ENCODE data around the gene PYGL.

Gene PYGL

DNA sequence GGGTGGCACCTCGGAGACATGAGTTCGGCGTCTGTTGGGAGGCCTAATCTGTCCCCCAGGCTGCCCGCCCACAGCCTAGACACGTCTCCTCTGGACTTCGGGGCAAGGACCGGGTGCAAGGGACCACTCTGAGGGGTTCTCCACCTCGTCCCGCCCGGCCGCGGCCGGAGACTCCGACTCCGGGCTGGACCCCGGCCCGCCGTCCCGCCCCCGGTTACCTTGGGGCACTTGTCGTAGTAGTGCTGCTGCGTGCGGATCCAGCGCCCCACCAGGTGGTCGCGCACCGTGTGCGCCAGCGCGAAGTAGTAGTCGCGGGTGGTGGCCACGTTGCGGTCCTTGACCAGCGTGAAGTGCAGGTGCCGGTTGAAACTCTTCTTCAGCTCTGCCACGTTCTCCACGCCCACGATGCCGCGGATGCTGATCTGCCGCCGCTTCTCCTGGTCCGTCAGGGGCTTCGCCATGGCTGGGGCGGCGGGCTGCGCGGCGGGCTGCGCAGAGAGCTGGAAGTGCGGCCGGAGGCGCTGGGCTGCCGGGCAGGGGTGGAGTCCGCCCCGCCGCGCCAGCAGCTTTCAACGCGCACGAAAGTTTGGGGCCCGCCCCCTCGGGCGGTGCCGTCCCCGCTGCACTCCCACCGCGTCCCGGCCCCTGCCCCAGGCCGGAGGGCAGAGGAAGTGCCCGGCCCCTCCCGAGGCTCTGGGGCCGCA is at the start of gene PYGL:
PYGL (minus strand) TSS at position 541 of the 704 bp plus-strand sequence; CDS start at position 461, 80 bp downstream.
- TF ChIP-seq, protein P1, sequence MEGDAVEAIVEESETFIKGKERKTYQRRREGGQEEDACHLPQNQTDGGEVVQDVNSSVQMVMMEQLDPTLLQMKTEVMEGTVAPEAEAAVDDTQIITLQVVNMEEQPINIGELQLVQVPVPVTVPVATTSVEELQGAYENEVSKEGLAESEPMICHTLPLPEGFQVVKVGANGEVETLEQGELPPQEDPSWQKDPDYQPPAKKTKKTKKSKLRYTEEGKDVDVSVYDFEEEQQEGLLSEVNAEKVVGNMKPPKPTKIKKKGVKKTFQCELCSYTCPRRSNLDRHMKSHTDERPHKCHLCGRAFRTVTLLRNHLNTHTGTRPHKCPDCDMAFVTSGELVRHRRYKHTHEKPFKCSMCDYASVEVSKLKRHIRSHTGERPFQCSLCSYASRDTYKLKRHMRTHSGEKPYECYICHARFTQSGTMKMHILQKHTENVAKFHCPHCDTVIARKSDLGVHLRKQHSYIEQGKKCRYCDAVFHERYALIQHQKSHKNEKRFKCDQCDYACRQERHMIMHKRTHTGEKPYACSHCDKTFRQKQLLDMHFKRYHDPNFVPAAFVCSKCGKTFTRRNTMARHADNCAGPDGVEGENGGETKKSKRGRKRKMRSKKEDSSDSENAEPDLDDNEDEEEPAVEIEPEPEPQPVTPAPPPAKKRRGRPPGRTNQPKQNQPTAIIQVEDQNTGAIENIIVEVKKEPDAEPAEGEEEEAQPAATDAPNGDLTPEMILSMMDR (IDR thresholded peaks at IDR 0.05; ENCODE audit: low read depth, low read length): no peak
- DNase-seq (ENCODE audit: extremely low read depth, low read depth): no peak

DNA sequence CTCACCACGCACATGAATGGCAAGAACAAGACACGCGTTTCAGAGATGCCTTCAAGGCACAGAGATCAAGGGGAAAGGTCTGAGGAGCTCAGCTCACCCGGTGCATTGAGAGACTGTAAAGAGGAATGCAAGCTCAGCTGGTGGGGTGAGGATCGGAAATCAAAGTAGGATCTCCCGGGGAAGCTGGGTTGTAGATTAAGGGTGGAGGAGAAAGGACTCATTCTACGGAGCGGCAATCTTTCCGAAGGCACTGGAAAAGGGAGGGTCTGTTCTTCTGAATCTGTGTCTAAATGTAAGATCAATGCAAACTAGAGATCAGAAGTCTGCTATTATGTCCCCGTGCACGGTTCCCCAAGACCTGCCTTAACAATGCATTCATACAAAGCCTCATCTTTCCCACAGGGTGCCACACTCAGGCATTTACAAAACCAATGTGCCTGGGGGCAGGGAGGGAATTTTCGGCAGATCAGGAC is 41.6 kb upstream of the PYGL start:
- no peak for DNase-seq (ENCODE audit: extremely low read depth, low read depth)
- TF ChIP-seq, protein P1 (IDR thresholded peaks at IDR 0.05; ENCODE audit: low read depth, low read length): no peak

DNA sequence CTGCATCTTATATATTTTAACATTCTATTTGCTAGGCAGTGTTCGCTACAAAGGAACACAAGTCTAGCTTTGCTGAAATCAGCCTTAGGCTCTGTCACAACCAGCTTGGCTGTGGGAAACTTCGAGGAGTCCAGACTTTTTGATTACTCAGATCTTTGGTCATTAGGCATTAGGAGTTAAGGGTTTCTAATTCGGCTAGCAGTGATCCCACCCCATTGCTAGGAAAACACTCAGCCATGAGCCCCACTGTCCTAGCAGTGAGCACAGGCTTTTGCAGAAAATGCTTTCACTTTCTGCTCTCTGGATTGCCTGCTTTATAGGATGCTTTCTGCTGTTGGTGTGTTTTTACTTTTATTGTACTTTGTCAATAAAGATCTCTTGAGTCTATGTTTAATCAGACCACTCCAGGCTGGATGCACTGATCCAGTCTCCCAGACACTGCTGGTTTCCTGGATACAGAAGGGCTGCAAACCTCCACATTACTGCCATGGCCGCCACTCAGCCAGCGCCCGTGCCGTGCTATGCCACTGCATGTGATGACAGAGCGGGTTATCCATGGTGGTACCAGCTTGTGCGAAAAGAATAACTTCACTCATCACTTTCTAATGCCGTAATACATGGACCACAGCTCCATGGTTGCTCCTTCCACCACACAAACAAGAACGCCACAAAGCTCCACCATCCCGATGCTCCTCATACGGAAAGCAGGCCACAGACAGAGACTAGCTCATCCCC is 41.0 kb upstream of the PYGL start:
- TF ChIP-seq, protein P1 (IDR thresholded peaks at IDR 0.05; ENCODE audit: low read depth, low read length): no peak
- DNase-seq (ENCODE audit: extremely low read depth, low read depth): no peak

DNA sequence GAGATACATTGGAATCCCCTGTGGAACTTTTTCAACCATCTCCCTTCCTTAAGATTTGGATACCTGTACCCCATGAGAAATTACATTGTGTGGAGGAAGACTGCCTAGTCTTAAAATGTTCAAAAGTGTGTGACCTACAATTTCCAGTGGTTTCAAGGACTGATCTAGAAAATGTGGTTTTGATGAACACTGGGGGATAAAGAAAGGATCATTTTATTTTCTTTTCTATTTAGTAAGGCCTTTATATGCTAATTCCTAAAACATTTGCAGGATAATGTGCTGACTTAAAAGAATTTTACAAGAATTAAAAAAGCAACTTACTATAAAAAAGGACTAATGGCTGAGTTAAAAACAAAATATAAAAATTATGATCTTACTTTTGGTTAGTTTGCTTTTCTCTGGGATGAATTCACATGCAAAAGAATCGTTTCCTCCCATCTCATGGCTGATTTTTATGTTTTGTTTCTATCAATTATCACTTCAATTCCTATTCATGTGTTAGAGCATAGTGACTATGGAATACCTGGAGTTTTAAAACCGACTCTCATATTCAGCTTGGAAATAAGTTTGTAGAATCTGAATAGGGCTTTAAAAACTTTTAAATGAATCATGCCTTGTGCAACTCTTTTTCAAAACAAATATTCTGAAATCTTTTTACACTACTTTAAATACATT is 39.9 kb upstream of the PYGL start:
- TF ChIP-seq, protein P1 (IDR thresholded peaks at IDR 0.05; ENCODE audit: low read depth, low read length): no peak
- no peak for DNase-seq (ENCODE audit: extremely low read depth, low read depth)

DNA sequence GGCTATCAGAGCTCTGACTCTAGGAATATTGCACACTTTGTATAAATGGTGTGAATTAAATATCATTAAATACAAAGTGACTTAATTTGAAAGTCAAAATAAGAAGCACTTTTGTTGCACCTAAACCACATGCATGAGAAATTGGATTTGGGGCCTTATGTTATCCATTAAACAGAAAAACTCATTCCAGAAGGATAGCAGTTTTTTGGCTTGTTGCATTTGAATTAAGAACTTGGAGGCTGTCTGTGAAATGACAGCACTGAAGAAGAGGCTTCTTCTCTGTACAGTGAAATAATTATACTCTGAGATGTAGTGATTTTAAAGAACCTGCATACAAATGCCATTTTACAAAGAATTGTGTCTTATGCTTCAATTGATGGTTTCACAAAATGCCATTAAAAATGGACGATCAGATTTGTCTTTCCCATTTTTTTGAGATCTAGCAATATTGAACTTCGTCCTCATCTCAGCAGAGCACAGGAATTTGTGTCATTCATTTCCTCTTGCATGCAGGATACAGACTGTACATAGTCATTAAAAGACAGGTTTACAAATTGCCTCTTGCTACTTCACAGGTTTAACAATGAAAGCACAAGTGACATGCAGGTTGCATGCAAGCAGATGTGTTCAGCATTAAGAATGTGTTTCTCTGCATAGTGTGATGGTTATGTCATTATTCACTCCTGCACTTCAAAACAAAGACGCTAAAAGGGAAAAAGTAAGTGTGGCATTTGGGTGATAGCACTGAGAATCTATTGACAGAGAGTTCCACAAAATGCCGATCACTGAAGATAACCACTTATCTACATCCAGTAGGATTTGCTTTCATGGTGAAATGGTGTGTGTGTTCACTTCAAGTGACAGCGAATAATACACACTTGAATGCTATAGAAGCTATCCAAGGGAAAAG is 35.9 kb upstream of the PYGL start:
- TF ChIP-seq, protein P1 (IDR thresholded peaks at IDR 0.05; ENCODE audit: low read depth, low read length): no peak
- no peak for DNase-seq (ENCODE audit: extremely low read depth, low read depth)

DNA sequence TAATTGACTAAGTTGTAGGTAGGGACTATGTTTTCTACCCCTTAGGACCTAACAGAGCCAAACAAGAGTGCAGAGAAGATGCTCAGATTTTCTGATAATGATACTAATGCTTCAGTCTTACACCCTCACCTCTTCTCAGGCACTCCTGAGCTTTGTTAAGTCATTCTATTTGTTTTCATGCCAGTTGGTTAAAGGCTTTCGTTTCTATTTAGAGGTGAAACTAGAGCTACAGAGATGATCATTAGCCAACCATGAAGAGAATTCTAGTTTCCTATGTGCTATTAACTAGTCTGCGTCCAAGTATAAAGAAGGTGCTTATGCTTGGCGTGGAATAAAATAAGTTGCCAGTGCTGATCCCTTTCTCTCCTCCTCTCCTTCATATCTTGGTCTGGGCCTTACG is 34.6 kb upstream of the PYGL start:
- DNase-seq (ENCODE audit: extremely low read depth, low read depth): no peak
- TF ChIP-seq, protein P1 (IDR thresholded peaks at IDR 0.05; ENCODE audit: low read depth, low read length): no peak
